Gastrocnemius medialis (tissue), 4 donors: ENCODE results near the gene TUBA3E.

Source experiments
- CTCF ChIP-seq, 5 experiments: fragments of 450-650 bp in 3 of 5; fragments of 200-600 bp in 2 of 5; sonication (generic) in 2 of 5; IDR thresholded peaks in 4 of 5; conservative IDR thresholded peaks in 1 of 5; 1 replicate in 4 of 5; 2 replicates in 1 of 5; pipeline ENCODE4 v1.5.1; 2016 to 2019; ENCODE audit warnings: antibody characterized with exemption in 5 of 5, mild to moderate bottlenecking in 3 of 5, moderate library complexity in 3 of 5
- POLR2A ChIP-seq, 2 donors: fragments of 450-650 bp; IDR thresholded peaks; one replicate each; pipeline ENCODE4 v1.6.1; 2017; ENCODE audit warnings: antibody characterized with exemption in 2 of 2, mild to moderate bottlenecking in 2 of 2, moderate library complexity in 2 of 2

DNA sequence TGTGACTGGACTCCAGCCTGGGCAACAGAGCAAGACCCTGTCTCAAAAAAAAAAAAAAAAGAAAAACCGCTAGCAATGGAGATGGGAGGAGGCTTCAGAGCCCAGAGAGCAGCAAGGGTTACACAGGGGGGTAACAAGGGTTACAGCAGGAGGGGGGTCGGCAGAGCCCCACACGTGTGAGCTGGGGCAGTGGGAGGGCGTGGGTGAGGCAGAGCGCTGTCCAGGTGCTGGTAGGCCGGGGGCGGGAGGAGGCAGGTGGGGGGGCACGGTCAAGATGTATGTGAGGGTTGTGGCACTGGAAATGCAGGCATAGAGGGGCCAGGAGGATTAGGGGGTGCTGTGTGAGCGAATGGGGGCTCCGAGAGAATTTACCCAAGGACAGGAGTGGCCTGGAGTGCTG, 12.8 kb downstream of the TUBA3E start:
- TF ChIP-seq POLR2A (IDR thresholded peaks at IDR 0.05) (no peak), CTCF (IDR thresholded peaks at IDR 0.05 in 4 of 5, conservative IDR thresholded peaks at IDR 0.05 in 1 of 5) (no peak)
